Thyroid gland (tissue), 4 donors: ENCODE measurements around the gene P2RY13.

Experiments
- POLR2A ChIP-seq, 2 donors: fragments of 450-650 bp; IDR thresholded peaks; one replicate each; pipeline ENCODE4 v1.6.1; 2017; ENCODE audit warnings: antibody characterized with exemption in 2 of 2, mild to moderate bottlenecking in 2 of 2, moderate library complexity in 1 of 2
- TF ChIP-seq, protein P1 (sequence below), 6 experiments: fragments of 200-600 bp in 3 of 6; fragments of 450-650 bp in 3 of 6; sonication (generic) in 3 of 6; IDR thresholded peaks; one replicate each; pipeline ENCODE4 v1.5.1; 2016 to 2019; ENCODE audit warnings: antibody characterized with exemption in 6 of 6, mild to moderate bottlenecking in 2 of 6, inconsistent platforms in 1 of 6, moderate library complexity in 1 of 6

DNA sequence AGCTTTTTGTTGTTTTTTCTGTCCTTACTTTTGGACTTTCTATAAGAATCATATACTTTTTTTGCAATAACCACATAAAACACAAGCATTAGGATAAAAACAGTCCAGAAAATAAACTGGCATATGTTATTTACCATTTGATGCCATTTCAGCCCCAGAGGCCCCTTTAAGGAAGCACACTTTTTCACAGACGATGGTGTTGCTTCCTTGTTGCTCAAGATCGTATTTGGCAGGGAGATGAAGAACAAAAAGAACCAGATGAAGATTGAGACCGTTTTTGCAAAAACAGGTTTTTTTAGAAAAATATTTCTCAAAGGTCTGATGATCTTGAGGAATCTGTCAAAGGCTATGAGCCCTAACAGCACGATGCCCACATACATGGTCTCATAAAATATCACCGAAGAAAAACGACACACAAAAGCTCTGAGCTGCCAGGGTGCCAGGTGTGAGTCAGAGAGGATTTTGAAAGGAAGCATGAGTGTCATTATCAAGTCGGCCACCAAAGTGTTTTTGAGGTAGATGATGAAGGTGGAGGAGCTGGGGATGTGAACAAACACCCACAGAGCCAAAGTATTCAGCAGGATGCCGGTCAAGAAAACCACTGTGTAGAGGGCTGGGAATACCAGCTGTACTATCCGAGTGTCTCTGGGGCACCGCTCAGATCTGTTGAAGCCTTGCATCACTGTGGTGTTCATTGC, 902 bp downstream of the P2RY13 start:
- TF ChIP-seq, protein P1, sequence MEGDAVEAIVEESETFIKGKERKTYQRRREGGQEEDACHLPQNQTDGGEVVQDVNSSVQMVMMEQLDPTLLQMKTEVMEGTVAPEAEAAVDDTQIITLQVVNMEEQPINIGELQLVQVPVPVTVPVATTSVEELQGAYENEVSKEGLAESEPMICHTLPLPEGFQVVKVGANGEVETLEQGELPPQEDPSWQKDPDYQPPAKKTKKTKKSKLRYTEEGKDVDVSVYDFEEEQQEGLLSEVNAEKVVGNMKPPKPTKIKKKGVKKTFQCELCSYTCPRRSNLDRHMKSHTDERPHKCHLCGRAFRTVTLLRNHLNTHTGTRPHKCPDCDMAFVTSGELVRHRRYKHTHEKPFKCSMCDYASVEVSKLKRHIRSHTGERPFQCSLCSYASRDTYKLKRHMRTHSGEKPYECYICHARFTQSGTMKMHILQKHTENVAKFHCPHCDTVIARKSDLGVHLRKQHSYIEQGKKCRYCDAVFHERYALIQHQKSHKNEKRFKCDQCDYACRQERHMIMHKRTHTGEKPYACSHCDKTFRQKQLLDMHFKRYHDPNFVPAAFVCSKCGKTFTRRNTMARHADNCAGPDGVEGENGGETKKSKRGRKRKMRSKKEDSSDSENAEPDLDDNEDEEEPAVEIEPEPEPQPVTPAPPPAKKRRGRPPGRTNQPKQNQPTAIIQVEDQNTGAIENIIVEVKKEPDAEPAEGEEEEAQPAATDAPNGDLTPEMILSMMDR (IDR thresholded peaks at IDR 0.05) = no peak
- TF ChIP-seq POLR2A (IDR thresholded peaks at IDR 0.05) = no peak
